GM18502 (cell line): Measurements from ENCODE around the gene SLC25A21.
"Not testable (repeated sequence)": the region's sequence is repeated elsewhere in the genome, so short reads cannot be mapped to it uniquely, and the experiment has no call there.

Experiments used
- ATAC-seq: cut with Tn5 transposase; IDR thresholded peaks from one replicate; pipeline ENCODE4 v1.9.1; 2021; ENCODE audit warnings: mild to moderate bottlenecking; ENCODE audit not compliant: unreplicated experiment, poor library complexity

Gene SLC25A21

DNA sequence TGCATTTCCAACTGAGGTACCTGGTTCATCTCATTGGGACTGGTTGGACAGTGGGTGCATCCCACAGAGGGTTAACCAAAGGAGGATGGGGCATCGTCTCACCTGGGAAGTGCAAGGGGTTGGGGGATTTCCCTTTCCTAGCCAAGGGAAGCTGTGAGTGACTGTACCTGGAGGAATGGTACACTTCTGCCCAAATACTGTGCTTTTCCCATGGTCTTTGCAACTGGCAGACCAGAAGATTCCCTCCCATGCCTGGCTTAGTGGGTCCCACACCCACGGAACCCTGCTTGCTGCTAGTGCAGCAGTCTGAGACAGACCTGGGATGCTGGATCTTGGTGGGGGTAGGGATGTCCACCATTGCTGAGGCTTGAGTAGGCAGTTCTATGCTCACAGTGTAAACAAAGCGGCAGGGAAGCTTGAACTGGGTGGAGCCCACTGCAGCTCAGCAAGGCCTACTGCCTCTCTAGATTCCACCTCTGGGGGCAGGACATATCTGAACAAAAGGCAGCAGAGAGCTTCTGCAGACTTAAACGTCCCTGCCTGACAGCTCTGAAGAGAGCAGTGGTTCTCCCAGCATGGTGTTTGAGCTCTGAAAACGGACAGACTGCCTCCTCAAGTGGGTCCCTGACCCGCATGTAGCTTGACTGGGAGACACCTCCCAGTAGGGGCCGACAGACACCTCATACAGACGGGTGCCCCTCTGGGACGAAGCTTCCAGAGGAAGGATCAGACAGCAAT, 15.6 kb upstream of the SLC25A21 start:
- not testable (repeated sequence) for ATAC-seq

DNA sequence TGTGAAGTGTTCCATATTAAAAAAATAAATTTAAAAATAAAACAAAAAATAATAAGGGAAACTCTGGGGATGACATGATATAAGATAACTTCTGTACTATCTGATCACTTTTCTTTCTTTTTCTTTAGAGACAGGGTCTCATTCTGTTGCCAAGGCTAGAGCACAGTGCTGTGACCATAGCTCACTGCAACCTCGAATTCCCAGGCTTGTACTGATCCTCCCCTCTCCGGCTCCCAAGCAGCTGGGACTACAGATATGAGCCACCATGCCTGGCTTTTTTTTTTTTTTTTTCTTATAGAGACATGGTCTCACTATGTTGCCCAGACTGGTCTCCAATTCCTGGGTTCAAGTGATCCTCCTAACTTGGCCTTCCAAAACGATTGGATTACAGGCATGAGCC, 14.9 kb upstream of the SLC25A21 start:
- ATAC-seq: no peak

DNA sequence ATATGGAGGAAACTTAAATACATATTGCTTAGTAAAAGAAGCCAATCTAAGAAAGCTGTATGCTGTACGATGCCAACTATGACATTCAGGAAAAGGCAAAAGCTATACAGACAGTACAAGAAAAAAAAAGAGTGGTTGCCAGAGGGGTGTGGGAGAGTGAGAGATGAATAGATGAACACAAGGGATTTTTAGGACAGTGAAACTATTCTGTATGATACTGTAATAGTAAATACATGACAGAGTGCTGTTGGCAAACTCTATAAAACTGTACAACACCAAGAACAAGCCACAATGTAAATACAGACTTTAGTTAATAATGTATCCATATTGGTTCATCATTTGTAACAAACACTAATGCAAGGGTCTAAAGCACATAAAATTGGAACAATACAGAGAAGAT, 14.5 kb upstream of the SLC25A21 start:
- ATAC-seq: no peak

DNA sequence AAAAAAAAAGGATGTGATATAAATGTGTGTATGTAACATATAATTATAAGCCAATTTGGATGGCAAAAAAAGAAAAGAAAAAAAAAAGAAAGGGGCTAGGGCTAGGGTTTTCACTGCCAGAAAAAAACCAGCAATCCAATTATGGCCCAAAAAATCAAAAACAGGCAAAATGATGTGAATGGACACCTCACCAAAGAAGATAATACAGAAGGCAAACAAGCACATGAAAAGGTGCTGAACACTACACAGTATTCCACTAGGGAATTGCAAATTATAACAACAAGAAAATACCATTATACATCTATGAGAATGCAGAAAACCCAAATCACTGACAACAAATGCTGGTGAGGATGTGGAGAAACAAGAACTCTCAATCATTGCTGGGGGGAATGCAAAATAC, 13.3 kb upstream of the SLC25A21 start:
- no peak for ATAC-seq

DNA sequence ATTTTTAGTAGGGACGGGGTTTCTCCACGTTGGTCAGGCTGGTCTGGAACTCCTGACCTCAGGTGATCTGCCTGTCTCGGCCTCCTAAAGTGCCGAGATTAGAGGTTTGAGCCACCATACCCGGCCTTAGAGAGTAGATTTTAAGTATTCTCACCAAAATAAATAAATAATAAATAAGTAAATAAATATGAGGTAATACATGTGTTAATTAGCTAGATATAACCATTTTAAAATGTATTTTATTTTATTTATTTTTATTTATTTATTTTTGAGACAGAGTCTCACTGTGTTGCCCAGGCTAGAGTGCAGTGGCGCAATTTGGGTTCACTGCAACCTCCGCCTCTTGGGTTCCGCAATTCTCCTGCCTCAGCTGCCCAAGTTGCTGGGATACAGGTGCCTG, 12.1 kb upstream of the SLC25A21 start:
- ATAC-seq: not testable (repeated sequence)

DNA sequence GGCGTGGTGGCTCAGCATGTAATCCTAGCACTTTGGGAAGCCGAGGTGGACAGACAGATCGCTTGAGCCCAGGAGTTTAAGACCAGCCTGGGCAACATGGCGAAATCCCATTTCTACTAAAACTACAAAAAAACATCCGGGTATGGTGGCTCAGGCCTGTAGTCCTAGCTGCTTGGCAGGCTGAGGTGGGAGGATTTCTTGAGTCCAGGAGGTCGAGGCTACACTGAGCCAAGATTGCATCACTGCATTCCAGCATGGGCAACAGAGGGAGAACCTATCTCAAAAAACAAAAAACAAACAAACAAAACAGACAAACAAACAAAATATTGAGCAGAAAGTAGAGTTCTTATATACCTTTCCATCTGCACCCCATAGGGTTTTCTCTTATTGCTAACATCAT, 9.0 kb upstream of the SLC25A21 start:
- ATAC-seq: no peak

DNA sequence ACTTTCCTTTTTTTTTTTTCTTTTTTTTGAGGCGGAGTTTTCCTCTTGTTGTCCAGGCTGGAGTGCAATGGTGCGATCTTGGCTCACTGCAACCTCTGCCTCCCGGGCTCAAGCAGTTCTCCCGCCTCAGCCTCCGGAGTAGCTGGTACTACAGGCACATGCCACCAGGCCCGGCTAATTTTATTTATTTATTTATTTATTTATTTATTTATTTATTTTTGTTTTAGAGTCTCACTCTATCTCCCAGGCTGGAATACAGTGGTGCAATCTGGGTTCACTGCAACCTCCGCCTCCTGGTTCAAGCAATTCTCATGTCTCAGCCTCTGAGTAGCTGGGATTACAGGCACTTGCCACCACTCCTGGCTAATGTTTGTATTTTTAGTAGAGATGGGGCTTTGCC, 8.5 kb upstream of the SLC25A21 start:
- ATAC-seq: not testable (repeated sequence)

DNA sequence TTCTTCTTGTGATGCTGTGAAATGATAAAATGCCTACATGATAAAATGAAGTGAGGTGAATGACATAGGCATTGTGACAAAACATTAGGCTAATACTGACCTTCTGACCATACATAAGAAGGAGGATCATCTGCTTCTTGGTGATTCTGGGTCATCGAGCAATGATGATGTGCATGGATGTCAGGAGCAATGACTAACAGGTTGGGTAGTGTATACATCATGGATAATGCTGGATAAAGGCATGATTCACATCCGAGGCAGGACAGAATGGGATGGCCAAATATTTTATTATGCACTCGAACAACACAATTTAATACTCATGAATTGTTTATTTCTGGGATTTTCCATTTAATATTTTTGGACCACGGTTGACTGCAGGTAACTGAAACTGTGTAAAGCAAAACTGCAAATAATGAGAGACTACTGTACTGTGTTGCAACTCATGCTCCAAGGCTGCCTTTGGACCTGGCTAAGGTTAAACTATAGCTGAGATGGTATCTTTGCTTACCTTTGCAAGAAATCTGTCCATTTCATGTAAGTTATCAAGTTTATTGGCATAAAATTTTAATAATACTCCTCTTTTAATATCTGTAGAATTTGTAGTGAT, 7.6 kb upstream of the SLC25A21 start:
- no peak for ATAC-seq

DNA sequence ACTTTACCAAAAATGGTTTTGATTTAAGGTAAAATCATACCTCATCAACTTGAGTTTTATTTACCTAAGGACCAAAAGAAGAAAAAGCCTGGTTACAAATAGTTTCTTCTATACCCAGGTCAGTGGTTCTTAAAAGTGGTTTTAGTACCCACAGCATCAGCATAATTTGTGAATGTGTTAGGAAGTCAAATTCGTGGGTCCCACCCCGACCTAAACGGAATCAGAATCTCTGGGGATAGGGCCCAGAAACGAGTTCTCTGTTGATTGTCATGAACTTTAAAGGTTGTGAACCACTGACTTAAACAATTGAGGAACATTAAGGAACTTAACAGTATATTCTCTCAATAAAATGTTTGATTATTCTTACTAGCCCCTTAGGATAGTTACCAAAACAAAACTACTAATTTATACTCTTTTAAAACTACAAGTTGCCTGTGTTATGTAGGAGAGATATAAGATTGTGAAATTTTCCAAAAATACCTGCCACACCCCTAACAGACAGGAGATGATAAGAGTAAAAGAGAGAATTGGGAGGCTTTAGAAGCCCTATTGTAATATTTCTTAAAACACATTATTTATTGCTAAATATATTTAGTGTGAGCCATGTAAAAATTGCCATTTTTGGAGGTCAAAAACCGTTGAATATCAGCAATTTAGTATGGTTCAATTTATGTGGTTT, 669 bp upstream of the SLC25A21 start:
- no peak for ATAC-seq

DNA sequence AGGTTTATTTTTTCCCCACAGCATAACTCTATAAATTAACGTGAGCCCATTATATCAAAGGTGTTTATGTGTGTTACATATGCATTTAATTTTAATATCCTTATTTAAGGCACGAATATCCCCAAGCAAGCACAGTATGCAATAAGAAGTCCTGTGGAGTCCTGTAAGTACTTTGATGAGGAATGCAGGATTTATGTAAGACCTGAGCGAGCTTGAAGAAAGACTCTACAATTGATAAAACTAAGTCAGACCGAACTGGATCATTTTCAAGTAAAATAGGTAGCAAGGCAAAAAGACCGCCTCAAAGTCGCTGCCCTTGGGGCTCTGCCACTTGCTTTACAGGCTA, 755 bp downstream of the SLC25A21 start:
- ATAC-seq: no peak

DNA sequence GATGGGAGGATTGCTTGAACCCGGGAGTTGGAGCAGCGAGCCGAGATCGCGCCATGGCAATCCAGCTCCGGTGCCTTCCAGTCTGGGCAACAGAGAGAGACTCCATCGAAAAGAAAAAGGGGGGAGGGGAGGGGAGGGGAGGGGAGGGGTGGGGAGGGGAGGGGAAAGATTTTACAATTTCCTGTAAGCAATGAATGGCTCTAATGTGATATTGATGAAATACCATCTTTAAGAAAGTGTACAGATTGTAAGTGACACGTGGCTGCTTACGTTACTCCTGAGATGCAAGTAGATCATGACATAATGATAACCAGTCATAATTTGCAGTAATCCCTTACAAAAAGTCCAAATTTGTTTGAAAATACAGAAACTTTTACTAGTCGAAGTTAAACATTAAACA, 1.4 kb downstream of the SLC25A21 start:
- no peak for ATAC-seq

DNA sequence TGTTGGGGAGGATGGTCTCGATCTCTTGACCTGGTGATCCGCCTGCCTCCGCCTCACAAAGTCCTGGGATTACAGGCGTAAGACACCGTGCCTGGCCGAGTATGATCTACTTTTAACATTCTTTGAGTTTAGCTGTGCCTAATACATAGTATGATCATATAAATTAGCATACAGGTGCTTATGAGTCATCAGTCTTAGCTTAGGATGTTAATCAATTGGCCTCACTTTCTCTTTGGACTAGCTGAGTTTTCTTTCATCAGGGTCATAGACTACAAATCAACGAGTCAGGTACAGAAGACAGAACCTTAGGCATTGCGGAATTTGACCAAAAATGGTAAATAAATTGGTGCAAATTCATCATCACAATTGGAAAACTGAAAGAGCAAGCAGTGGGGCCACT, 2.2 kb downstream of the SLC25A21 start:
- ATAC-seq: no peak

DNA sequence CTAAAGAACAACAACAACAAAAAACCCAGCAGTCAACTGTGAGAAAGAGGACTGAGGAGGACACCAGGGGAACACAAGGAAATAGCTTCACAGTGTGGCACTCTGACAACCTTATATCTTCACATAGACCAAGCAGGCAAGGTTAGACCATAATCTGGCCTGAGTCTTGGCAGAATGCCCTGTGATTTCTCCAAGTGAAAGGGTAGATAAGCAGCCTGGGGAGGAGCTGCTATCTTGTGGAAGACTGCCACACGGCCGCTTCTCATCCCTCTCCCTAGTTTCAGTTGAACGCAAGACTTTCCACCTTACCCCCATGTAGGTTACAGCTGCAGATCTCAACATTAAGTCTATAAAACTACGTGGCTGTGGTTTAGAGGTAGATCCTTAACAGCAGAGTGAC, 3.7 kb downstream of the SLC25A21 start:
- ATAC-seq: no peak

DNA sequence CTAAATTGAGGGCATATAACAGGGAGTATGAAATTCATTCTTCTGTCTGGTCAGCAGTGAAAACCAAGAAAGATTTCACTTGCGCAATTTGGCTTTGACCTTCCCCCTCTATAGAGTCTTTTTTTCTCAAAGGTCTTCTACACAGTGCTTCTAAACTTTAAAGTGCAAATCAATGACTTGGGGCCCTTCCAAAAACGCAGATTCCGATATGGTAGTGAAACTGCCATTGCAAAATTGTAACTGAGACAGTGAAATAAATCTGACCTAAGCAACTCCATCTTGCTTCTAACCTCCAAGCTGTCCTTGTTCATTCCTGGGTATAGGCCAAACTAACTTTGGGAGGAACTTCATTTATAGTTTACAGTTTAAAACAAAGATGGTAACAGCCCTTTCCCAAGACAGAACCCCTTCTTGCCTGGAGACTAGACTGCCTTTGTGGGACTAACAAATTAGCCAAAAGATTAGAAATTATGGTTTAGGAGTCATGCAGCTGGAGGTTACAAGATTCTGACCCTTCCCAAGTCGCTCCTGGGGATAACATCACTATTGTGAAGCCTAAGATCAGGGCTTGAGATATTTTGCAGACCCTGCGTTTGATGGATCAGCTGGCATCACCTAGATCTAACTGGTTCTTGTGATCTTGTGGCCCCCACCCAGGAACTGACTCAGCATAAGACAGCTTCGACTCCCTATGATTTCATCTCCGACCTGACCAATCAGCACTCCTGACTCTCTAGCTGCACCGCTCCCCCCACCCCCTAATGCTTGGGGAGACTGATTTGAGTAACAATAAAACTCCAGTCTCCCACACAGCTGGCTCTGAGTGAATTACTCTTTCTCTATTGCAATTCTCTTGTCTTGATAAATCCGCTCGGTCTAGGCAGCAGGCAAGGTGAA, 5.0 kb downstream of the SLC25A21 start:
- no peak for ATAC-seq

DNA sequence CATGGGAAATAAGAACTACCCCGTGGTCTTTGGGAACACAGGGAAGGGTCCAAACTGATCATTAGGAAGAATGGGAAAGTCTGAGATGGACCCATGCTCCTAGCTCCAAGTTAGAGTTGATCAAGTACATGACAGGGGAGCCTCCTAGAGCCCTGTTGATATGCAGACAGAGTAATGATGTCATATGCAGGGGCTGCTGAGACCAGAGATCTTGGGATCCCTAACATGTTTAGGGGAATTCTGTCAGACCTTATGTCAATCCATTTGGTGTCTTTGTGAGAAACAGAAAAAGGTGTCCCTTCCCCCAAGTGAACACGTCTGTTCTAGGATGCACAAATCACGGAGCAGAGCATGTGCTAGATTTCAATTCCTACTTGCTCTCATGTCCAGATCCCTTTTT, 6.6 kb downstream of the SLC25A21 start:
- ATAC-seq: no peak

DNA sequence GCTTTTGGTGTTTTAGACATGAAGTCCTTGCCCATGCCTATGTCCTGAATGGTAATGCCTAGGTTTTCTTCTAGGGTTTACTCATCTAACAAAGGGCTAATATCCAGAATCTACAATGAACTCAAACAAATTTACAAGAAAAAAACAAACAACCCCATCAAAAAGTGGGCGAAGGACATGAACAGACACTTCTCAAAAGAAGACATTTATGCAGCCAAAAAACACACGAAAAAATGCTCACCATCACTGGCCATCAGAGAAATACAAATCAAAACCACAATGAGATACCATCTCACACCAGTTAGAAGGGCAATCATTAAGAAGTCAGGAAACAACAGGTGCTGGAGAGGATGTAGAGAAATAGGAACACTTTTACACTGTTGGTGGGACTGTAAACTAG, 10.1 kb downstream of the SLC25A21 start:
- not testable (repeated sequence) for ATAC-seq

DNA sequence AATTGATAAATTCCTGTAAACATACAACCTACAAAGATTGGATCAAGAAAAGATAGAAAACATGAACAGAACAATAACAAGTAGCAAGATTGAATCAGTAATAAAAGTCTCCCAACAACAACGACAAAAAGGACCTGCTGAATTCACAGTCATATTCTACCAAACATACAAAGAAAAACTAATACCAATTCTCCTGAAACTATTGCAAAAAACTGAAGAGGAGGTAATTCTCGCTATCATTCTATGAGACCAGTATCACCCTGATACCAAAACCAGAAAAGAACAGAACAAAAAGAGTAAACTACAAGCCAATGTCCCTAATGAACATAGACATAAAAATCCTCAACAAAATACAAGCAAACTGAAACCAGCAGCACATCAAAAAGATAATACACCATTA, 14.4 kb downstream of the SLC25A21 start:
- no peak for ATAC-seq

DNA sequence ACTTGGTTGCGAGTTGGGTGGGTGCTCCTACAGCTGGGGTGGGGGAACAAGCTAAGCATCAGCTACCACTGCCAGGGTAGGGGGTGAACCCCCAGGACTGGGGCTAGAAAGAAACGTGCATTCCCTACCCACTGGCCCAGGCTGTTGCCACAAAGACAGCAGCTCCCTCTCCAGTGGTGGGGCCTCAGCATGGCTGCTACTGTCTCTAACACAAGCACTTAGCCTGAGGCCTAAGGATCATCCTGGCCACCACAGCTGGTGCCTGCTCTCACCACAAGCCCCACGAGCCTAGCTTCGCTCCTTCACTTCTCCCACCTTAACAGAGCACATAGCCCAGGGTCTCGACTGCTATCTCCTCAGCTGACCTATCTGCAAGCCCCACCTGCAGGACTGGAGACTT, 18.9 kb downstream of the SLC25A21 start:
- no peak for ATAC-seq

DNA sequence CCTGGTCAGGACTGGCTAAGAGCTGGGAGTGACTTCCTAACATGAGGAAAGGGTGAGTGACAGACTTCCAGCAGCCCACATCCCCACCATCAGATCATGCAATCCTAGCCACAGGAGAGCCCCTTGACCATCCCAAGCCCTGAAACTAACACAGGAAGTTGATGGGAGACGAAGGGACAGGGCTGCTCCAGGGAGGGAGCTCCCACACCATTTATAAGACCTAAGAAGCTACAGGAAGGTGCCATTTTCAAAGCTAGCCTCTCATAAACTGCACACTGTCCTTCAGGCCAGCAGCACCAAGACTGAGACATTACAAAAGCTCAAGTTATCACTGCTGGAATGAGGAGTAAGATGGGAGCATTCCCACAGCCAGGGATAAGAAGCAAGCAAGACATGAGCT, 19.4 kb downstream of the SLC25A21 start:
- ATAC-seq: no peak

DNA sequence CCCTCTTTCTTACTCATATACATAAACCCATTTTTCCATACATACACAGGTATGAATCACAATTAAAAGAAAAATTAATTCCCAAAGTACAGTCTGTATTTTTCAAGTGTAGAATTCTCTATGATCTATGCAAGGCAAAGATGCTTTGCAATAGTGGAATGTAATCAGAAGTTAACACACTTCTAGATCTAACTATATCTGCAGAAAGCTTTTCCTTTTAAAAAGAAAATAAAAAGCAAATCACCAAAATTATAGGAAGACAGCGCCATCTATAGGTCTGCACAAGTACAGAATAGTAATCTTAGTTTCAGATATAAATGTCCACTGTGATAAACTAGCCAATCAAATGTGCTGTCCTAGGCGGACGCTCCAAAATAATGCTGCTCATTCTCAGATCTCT, 22.0 kb downstream of the SLC25A21 start:
- ATAC-seq: peak; percentile 64
